HG02938 (cell line): ENCODE data around the gene TUBA4B.
"Not testable (repeated sequence)": the region's sequence is repeated elsewhere in the genome, so short reads cannot be mapped to it uniquely, and the experiment has no call there.

Source experiments
- ATAC-seq: cut with Tn5 transposase; IDR thresholded peaks from one replicate; pipeline ENCODE4 v1.9.1; 2021; ENCODE audit warnings: mild to moderate bottlenecking, moderate library complexity; ENCODE audit not compliant: unreplicated experiment

TUBA4B gene

DNA sequence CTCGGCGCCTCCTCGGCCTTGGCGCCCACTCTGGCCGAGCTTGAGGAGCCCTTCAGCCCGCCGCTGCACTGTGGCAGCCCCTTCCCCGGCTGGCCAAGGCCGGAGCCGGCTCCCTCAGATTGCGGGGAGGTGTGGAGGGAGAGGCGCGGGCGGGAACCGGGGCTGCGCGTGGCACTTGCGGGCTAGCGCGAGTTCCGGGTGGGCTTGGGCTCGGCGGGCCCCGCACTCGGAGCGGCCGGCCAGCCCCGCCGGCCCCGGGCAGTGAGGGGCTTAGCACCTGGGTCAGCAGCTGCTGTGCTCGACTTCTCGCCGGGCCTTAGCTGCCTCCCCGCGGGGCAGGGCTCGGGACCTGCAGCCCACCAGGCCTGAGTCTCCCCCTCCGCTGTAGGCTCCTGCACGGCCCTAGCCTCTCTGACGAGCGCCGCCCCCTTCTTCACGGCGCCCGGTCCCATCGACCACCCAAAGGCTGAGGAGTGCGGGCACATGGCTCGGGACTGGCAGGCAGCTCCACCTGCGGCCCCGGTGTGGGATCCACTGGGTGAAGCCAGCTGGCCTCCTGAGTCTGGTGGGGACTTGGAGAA, 59.7 kb downstream of the TUBA4B start:
- not testable (repeated sequence) for ATAC-seq

DNA sequence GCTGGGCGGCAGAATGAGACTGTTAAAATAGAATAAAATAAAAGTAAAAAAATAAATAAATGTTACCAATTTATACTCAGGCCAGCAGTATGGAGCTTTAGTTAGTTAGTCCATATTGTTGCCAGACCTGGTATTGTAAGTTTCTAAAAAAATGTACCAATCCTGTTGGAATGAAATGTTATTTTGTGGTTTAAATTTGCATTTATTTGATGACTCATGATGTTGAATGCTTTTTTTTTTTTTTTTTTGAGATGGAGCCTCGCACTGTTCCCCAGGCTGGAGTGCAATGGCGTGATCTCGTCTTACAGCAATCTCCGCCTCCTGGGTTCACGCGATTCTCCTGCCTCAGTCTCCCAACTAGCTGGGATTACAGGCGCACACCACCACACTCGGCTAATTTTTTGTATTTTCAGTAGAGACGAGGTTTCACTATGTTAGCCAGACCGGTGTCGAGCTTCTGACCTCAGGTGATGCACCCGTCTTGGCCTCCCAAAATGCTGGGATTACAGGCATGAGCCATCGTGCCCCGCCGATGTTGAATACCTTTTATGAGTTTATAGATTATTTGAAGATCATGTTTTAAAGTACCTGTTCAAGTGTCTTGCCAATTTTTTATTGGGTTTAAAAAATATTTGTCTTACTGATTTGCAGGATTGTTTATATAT, 61.9 kb downstream of the TUBA4B start:
- ATAC-seq, result no peak
